22Rv1 (cell line): ENCODE data around the gene CDC14B.

ENCODE experiments used
- ZFX ChIP-seq: fragments of 450-650 bp; IDR thresholded peaks from 2 replicates; pipeline ENCODE4 v1.6.1; 2017; ENCODE audit warnings: antibody characterized with exemption, borderline replicate concordance
- TF ChIP-seq, protein P1 (sequence below): fragments of 450-650 bp; IDR thresholded peaks from 2 replicates; pipeline ENCODE4 v1.5.1; 2017; ENCODE audit warnings: mild to moderate bottlenecking

DNA sequence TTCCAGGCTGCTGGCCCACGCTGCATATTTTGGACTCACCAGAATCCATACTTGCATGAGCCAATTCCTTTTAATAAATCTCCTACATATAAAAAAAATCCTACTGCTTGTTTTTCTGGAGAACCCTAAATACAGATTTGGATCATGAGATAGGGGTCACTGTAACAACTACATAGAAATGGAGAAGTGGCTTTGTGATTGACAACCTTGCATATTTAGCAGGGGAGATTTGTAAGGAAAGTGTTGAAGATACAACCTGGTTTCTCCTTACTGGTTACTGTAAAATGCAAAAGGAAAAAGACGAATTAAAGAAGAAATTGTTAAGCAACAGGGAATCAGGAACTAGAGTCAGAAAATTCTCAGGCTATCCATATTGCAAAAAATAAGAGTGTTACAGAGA is 94.9 kb downstream of the CDC14B start:
- TF ChIP-seq, protein P1, sequence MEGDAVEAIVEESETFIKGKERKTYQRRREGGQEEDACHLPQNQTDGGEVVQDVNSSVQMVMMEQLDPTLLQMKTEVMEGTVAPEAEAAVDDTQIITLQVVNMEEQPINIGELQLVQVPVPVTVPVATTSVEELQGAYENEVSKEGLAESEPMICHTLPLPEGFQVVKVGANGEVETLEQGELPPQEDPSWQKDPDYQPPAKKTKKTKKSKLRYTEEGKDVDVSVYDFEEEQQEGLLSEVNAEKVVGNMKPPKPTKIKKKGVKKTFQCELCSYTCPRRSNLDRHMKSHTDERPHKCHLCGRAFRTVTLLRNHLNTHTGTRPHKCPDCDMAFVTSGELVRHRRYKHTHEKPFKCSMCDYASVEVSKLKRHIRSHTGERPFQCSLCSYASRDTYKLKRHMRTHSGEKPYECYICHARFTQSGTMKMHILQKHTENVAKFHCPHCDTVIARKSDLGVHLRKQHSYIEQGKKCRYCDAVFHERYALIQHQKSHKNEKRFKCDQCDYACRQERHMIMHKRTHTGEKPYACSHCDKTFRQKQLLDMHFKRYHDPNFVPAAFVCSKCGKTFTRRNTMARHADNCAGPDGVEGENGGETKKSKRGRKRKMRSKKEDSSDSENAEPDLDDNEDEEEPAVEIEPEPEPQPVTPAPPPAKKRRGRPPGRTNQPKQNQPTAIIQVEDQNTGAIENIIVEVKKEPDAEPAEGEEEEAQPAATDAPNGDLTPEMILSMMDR = no peak
- no peak for TF ChIP-seq ZFX
